ENCODE data around the gene NCAN.
"Not testable (repeated sequence)": the region's sequence is repeated elsewhere in the genome, so short reads cannot be mapped to it uniquely, and the experiment has no call there.

Gene NCAN

DNA sequence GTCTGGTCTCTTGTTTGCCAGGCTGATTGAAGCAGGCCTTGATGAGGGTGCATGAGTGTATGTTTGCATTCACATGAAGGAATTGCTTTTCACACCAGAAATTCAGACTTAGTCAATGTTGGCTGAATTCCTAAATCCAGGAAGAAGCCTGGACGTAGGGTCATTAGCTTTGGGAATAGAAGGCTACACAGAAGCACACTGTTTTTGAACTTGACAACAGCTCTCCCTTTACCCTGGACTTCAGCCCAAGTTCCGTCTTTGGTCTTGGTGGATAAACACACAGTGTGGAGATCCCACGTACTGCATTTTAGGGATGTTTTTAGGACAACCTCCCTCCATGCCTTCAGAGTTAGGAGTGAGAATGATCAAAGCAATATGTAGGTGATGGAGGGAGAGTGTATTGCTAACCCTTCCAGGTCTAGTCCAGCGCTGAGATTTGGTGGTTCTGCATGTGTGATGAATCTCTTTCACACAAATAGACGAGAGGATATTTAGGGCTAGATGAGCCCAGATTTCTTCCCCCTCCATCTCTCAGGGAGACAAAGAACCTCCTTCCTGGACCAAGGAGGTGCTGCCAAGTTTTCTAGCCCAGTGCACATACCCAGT, 38.5 kb downstream of the NCAN start:
- Histone ChIP-seq H3K4me1 (ENCODE audit: insufficient read depth, low read length, poor library complexity, severe bottlenecking) (no peaks in the 10 kb centered on the region), H3K27me3 (ENCODE audit: insufficient read depth, low read length, poor library complexity, severe bottlenecking) (no peaks in the 10 kb centered on the region), H3K79me2 (ENCODE audit: insufficient read depth, low read length) (no peaks in the 10 kb centered on the region), H4K20me1 (ENCODE audit: insufficient read depth, low read length, poor library complexity, severe bottlenecking) (no peaks in the 10 kb centered on the region), H3K9ac (ENCODE audit: low read depth, low read length, poor library complexity, severe bottlenecking) (no peak overlapping the region), H3K4me3 (ENCODE audit: low read length, poor library complexity, severe bottlenecking) (no peak overlapping the region), H3K9me3 (ENCODE audit: insufficient read depth, low read depth, low read length) (no peaks in the 10 kb centered on the region), H2AFZ (ENCODE audit: low read length) (no peak overlapping the region), H3K4me2 (ENCODE audit: low read depth, low read length, poor library complexity, severe bottlenecking) (no peak overlapping the region), H3F3A (ENCODE audit: low read depth) (no peaks in the 10 kb centered on the region), H3K9me2 (replicated peaks; ENCODE audit: low read depth, low read length) (no peaks in the 10 kb centered on the region), H3K36me3 (ENCODE audit: insufficient read depth, low read length) (no peaks in the 10 kb centered on the region)
- TF ChIP-seq EZH2phosphoT487 (IDR thresholded peaks at IDR 0.05; ENCODE audit: borderline replicate concordance): no peak
- TF ChIP-seq, protein P1, sequence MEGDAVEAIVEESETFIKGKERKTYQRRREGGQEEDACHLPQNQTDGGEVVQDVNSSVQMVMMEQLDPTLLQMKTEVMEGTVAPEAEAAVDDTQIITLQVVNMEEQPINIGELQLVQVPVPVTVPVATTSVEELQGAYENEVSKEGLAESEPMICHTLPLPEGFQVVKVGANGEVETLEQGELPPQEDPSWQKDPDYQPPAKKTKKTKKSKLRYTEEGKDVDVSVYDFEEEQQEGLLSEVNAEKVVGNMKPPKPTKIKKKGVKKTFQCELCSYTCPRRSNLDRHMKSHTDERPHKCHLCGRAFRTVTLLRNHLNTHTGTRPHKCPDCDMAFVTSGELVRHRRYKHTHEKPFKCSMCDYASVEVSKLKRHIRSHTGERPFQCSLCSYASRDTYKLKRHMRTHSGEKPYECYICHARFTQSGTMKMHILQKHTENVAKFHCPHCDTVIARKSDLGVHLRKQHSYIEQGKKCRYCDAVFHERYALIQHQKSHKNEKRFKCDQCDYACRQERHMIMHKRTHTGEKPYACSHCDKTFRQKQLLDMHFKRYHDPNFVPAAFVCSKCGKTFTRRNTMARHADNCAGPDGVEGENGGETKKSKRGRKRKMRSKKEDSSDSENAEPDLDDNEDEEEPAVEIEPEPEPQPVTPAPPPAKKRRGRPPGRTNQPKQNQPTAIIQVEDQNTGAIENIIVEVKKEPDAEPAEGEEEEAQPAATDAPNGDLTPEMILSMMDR (conservative IDR thresholded peaks at IDR 0.05; ENCODE audit: low read length): no peak

DNA sequence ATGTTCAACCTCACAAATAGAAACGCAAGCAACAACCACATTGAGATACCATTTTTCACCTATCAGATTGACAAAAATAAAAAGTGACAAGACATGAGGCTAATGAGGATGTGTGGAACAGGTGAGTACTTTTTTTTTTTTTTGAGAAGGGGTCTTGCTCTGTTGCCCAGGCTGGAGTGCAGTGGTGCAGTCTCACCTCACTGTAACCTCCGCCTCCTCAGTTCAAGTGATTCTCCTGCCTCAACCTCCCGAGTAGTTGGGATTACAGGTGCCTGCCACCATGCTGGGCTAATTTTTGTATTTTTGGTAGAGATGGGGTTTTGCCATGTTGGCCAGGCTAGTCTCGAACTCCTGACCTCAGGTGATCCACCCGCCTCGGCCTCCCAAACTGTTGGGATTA, 41.7 kb downstream of the NCAN start:
- not testable (repeated sequence) for H3K27me3 ChIP-seq (ENCODE audit: insufficient read depth, low read length, poor library complexity, severe bottlenecking); H3K36me3 ChIP-seq (ENCODE audit: insufficient read depth, low read length); H3F3A ChIP-seq (ENCODE audit: low read depth); H3K4me3 ChIP-seq (ENCODE audit: low read length, poor library complexity, severe bottlenecking); H3K79me2 ChIP-seq (ENCODE audit: insufficient read depth, low read length); H3K4me1 ChIP-seq (ENCODE audit: insufficient read depth, low read length, poor library complexity, severe bottlenecking); H3K9ac ChIP-seq (ENCODE audit: low read depth, low read length, poor library complexity, severe bottlenecking); H3K4me2 ChIP-seq (ENCODE audit: low read depth, low read length, poor library complexity, severe bottlenecking); H3K9me2 ChIP-seq (replicated peaks; ENCODE audit: low read depth, low read length); H2AFZ ChIP-seq (ENCODE audit: low read length); H3K9me3 ChIP-seq (ENCODE audit: insufficient read depth, low read depth, low read length); H4K20me1 ChIP-seq (ENCODE audit: insufficient read depth, low read length, poor library complexity, severe bottlenecking)

DNA sequence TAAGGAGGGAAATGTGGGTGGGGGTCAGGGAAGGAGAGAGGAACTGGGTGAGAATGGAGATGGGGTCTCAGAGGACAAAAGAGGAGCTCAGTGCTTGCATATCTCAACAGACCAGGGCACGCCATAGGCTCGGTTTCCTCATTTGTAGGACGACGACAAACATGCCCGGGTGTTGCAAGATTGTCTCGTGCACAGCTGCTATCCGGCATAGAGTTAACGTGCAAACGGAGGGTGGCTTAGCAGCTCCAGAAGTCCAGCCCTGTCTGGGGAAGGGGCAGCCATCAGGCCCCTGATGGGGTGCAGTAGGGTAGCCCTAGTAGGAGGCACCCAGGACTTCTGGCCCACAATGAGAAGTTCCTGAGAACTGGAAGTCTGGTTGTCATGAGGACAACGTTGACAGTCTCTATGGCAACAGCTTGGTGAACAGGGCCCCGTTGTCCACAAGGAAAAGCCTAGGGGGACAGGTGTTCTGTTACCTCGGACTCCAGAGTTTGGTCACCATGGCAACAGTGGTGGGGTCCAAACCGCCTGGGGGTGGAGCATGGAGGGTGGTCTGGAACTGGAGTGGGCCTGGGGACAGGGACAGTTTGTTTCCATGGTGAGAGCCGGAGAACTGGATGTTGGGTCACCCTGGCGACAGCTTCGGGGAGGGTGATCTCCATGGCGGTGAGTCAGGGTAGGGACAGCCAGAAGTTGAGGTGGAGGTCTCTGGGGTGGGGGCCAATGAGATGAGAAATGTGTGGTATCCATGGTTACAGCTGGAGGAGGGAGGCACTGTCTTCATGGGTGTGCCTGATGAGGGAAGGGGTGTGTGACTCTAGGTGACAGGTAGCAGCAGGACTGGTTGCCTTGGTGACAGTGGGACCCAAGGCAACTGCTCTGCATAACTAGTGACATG, 44.6 kb downstream of the NCAN start:
- Histone ChIP-seq H3K79me2 (ENCODE audit: insufficient read depth, low read length) (no peaks in the 10 kb centered on the region), H3K9me3 (ENCODE audit: insufficient read depth, low read depth, low read length) (no peaks in the 10 kb centered on the region), H4K20me1 (ENCODE audit: insufficient read depth, low read length, poor library complexity, severe bottlenecking) (no peaks in the 10 kb centered on the region), H3K36me3 (ENCODE audit: insufficient read depth, low read length) (no peaks in the 10 kb centered on the region), H2AFZ (ENCODE audit: low read length) (no peak overlapping the region), H3F3A (ENCODE audit: low read depth) (no peaks in the 10 kb centered on the region), H3K4me2 (ENCODE audit: low read depth, low read length, poor library complexity, severe bottlenecking) (no peak overlapping the region), H3K4me3 (ENCODE audit: low read length, poor library complexity, severe bottlenecking) (no peak overlapping the region), H3K4me1 (ENCODE audit: insufficient read depth, low read length, poor library complexity, severe bottlenecking) (no peaks in the 10 kb centered on the region), H3K9me2 (replicated peaks; ENCODE audit: low read depth, low read length) (no peaks in the 10 kb centered on the region), H3K9ac (ENCODE audit: low read depth, low read length, poor library complexity, severe bottlenecking) (no peak overlapping the region), H3K27me3 (ENCODE audit: insufficient read depth, low read length, poor library complexity, severe bottlenecking) (no peaks in the 10 kb centered on the region)
- TF ChIP-seq, protein P1 (conservative IDR thresholded peaks at IDR 0.05; ENCODE audit: low read length): no peak
- TF ChIP-seq EZH2phosphoT487 (IDR thresholded peaks at IDR 0.05; ENCODE audit: borderline replicate concordance): no peak
